Liver (tissue), 9 donors: ENCODE measurements around the gene HIVEP3. TPM values are rescaled to one million over a fixed set of nuclear protein-coding genes. Genes with fewer than 3 reads are reported as not detected.

Experiments used
- DNase-seq: peaks from one replicate; pipeline ENCODE4 v3.0.0-alpha.2; 2017; ENCODE audit warnings: low spot score
- H3K27ac ChIP-seq, 2 donors: one replicate each; pipeline ENCODE4 v1.7.0; 2013; ENCODE audit warnings: inconsistent platforms in 2 of 2, low read length in 2 of 2, control low read depth in 1 of 2, low read depth in 1 of 2, mild to moderate bottlenecking in 1 of 2
- H3K27me3 ChIP-seq, 4 donors: one replicate each; pipeline versions ENCODE4 v1.6.1 to v1.7.0; 2013; ENCODE audit warnings: low read length in 3 of 4, inconsistent platforms in 1 of 4, mild to moderate bottlenecking in 1 of 4, moderate library complexity in 1 of 4; ENCODE audit not compliant: control insufficient read depth in 4 of 4, insufficient read depth in 4 of 4
- H3K36me3 ChIP-seq, 4 donors: one replicate each; pipeline versions ENCODE4 v1.6.1 to v1.7.0; 2013; ENCODE audit warnings: low read length in 3 of 4, mild to moderate bottlenecking in 3 of 4, low read depth in 1 of 4, moderate library complexity in 1 of 4; ENCODE audit not compliant: control insufficient read depth in 4 of 4, insufficient read depth in 3 of 4
- H3K4me1 ChIP-seq, 4 donors: one replicate each; pipeline versions ENCODE4 v1.6.1 to v1.7.0; 2013; ENCODE audit warnings: low read length in 3 of 4, mild to moderate bottlenecking in 3 of 4, moderate library complexity in 1 of 4; ENCODE audit not compliant: control insufficient read depth in 4 of 4, insufficient read depth in 4 of 4
- H3K4me3 ChIP-seq, 3 donors: one replicate each; pipeline versions ENCODE4 v1.6.1 to v1.7.0; 2013; ENCODE audit warnings: low read length in 3 of 3, control low read depth in 1 of 3, low read depth in 1 of 3, mild to moderate bottlenecking in 1 of 3
- H3K9ac ChIP-seq, 2 donors: one replicate each; pipeline ENCODE4 v1.7.0; 2013; ENCODE audit warnings: low read length in 2 of 2, mild to moderate bottlenecking in 2 of 2, moderate library complexity in 2 of 2, control low read depth in 1 of 2, low read depth in 1 of 2
- H3K9me3 ChIP-seq, 4 donors: one replicate each; pipeline versions ENCODE4 v1.6.1 to v1.7.0; 2013; ENCODE audit warnings: low read length in 3 of 4; ENCODE audit not compliant: control insufficient read depth in 4 of 4
- EGR1 ChIP-seq, 2 donors: IDR thresholded peaks; 2 replicates each; pipeline ENCODE4 v1.6.1; 2016 to 2018; ENCODE audit warnings: antibody characterized with exemption in 2 of 2, low read depth in 2 of 2
- FOXA1 ChIP-seq: IDR thresholded peaks from 2 replicates; pipeline ENCODE4 v1.6.1; 2016; ENCODE audit warnings: antibody characterized with exemption
- FOXA2 ChIP-seq: IDR thresholded peaks from 2 replicates; pipeline ENCODE4 v1.6.1; 2016; ENCODE audit warnings: antibody characterized with exemption
- GABPA ChIP-seq, 2 donors: IDR thresholded peaks in 1 of 2; conservative IDR thresholded peaks in 1 of 2; 2 replicates each; pipeline ENCODE4 v1.6.1; 2016; ENCODE audit warnings: antibody characterized with exemption in 2 of 2, mild to moderate bottlenecking in 1 of 2, moderate library complexity in 1 of 2
- HNF4A ChIP-seq, 2 donors: conservative IDR thresholded peaks; 2 replicates each; pipeline ENCODE4 v1.6.1; 2016; ENCODE audit warnings: antibody characterized with exemption in 2 of 2, mild to moderate bottlenecking in 2 of 2
- HNF4G ChIP-seq: IDR thresholded peaks from 2 replicates; pipeline ENCODE4 v1.6.1; 2016; ENCODE audit warnings: antibody characterized with exemption
- JUND ChIP-seq, 2 donors: IDR thresholded peaks; 2 replicates each; pipeline ENCODE4 v1.6.1; 2016; ENCODE audit warnings: antibody characterized with exemption in 2 of 2
- NR2F2 ChIP-seq: IDR thresholded peaks from 2 replicates; pipeline ENCODE4 v1.6.1; 2016; ENCODE audit warnings: antibody characterized with exemption
- RAD21 ChIP-seq, 2 donors: IDR thresholded peaks; 2 replicates each; pipeline ENCODE4 v1.6.1; 2016; ENCODE audit warnings: antibody characterized with exemption in 2 of 2, mild to moderate bottlenecking in 2 of 2
- RXRA ChIP-seq, 2 donors: IDR thresholded peaks; 2 replicates each; pipeline ENCODE4 v1.6.1; 2017 to 2018; ENCODE audit warnings: antibody characterized with exemption in 2 of 2, mild to moderate bottlenecking in 1 of 2
- SP1 ChIP-seq: IDR thresholded peaks from 2 replicates; pipeline ENCODE4 v1.6.1; 2018; ENCODE audit warnings: antibody characterized with exemption, mild to moderate bottlenecking
- TAF1 ChIP-seq: conservative IDR thresholded peaks from 2 replicates; pipeline ENCODE4 v1.6.1; 2016; ENCODE audit warnings: antibody characterized with exemption, mild to moderate bottlenecking
- YY1 ChIP-seq: IDR thresholded peaks from 2 replicates; pipeline ENCODE4 v1.6.1; 2016; ENCODE audit warnings: antibody characterized with exemption, mild to moderate bottlenecking
- ZBTB33 ChIP-seq: IDR thresholded peaks from 2 replicates; pipeline ENCODE4 v1.6.1; 2016; ENCODE audit warnings: antibody characterized with exemption
- WGBS: extraction: QIAGEN DNeasy Blood & Tissue Kit; methylation state at CpG from one replicate; pipeline ENCODE4 v1.1.7; 2013; 5-methylcytosine and 5-hydroxymethylcytosine counted together
- polyA plus RNA-seq, 2 donors: library from polyadenylated mRNA; stranded (reverse) in 1 of 2; unstranded in 1 of 2; fragments of 200-250 nt in 1 of 2; fragments of >200 nt in 1 of 2; fragmentation: Nextera tagmentation in 1 of 2; extraction: Ambion mirVana in 1 of 2; gene quantifications; one replicate each; pipeline versions ENCODE4 v1.2.1 to v1.2.3, GENCODE V29; 2013 to 2015
- total RNA-seq, 2 donors: library from RNA; depleted of rRNA; stranded (reverse); fragments of >200 nt; gene quantifications; one replicate each; pipeline ENCODE4 v1.2.3, GENCODE V29; 2014
- TF ChIP-seq, protein P1 (sequence below): IDR thresholded peaks from 2 replicates; pipeline ENCODE4 v1.6.1; 2016; ENCODE audit warnings: antibody characterized with exemption
- TF ChIP-seq, protein P2 (sequence below): IDR thresholded peaks from 2 replicates; pipeline ENCODE4 v1.6.1; 2016; ENCODE audit warnings: antibody characterized with exemption, mild to moderate bottlenecking
- TF ChIP-seq, protein P3 (sequence below): fragments of 150-350 bp; IDR thresholded peaks from 2 replicates; pipeline ENCODE4 v1.5.1; 2017; ENCODE audit warnings: improper control_type of control experiment, low read depth, low read length; ENCODE audit not compliant: missing input control
- donor health status: healthy.
- donor health status: healthy.
- donor health status: healthy.
- donor health status: healthy.
- donor health status: healthy.

Gene HIVEP3
- total and polyA plus RNA-seq, 4 donors, result 0.93 to 1.6 (median 1.4) TPM

DNA sequence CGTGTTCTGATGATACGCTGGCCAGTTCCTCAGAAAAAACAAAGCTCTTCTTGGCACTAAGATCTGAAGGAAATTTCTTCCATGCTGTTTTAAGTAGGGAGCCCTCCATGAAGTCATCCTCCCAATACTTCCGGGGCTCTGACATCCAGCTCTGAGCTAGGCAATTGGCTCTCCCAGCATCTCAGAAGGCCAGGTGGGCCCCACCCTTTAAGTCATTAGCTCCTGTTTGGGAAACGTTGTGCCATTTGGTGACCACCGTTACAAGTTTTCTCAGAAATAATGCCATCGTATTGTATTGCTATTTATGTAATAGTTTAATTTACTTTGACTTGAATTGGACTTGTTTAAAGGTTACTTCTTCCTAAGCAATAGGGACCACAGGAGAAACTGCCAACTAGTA lies 303.9 kb downstream of the HIVEP3 start:
- TF ChIP-seq SP1 (no peak), EGR1 (IDR thresholded peaks at IDR 0.05; ENCODE audit: low read depth in 2 of 2) (no peak), NR2F2 (no peak), TAF1 (no peak), FOXA2 (no peak), RXRA (IDR thresholded peaks at IDR 0.05) (no peak), ZBTB33 (no peak), HNF4A (conservative IDR thresholded peaks at IDR 0.05) (no peak), JUND (IDR thresholded peaks at IDR 0.05) (no peak), GABPA (IDR thresholded peaks at IDR 0.05 in 1 of 2, conservative IDR thresholded peaks at IDR 0.05 in 1 of 2) (no peak)
- TF ChIP-seq, protein P1, sequence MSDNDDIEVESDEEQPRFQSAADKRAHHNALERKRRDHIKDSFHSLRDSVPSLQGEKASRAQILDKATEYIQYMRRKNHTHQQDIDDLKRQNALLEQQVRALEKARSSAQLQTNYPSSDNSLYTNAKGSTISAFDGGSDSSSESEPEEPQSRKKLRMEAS, result no peak
- TF ChIP-seq, protein P2, sequence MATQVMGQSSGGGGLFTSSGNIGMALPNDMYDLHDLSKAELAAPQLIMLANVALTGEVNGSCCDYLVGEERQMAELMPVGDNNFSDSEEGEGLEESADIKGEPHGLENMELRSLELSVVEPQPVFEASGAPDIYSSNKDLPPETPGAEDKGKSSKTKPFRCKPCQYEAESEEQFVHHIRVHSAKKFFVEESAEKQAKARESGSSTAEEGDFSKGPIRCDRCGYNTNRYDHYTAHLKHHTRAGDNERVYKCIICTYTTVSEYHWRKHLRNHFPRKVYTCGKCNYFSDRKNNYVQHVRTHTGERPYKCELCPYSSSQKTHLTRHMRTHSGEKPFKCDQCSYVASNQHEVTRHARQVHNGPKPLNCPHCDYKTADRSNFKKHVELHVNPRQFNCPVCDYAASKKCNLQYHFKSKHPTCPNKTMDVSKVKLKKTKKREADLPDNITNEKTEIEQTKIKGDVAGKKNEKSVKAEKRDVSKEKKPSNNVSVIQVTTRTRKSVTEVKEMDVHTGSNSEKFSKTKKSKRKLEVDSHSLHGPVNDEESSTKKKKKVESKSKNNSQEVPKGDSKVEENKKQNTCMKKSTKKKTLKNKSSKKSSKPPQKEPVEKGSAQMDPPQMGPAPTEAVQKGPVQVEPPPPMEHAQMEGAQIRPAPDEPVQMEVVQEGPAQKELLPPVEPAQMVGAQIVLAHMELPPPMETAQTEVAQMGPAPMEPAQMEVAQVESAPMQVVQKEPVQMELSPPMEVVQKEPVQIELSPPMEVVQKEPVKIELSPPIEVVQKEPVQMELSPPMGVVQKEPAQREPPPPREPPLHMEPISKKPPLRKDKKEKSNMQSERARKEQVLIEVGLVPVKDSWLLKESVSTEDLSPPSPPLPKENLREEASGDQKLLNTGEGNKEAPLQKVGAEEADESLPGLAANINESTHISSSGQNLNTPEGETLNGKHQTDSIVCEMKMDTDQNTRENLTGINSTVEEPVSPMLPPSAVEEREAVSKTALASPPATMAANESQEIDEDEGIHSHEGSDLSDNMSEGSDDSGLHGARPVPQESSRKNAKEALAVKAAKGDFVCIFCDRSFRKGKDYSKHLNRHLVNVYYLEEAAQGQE, result no peak
- H3K9ac ChIP-seq, result no peak overlapping the region

GRCh38 chr1:41613689-41614574 lies 304.8 kb downstream of the HIVEP3 start:
- Histone ChIP-seq H3K4me1 (peaks cover 3 to 11% (median 6%) of the 10 kb centered on the region in 4 donors), H3K4me3 (no peak overlapping the region), H3K9ac (no peak overlapping the region), H3K27ac (no peak overlapping the region), H3K27me3 (no peaks in the 10 kb centered on the region), H3K36me3 (no peaks in the 10 kb centered on the region), H3K9me3 (no peaks in the 10 kb centered on the region)
- WGBS, result 90% methylated on average over 10 of the region's 10 CpGs
- TF ChIP-seq JUND (IDR thresholded peaks at IDR 0.05), result no peak
- no peak for TF ChIP-seq RAD21 (IDR thresholded peaks at IDR 0.05)
- no peak for TF ChIP-seq HNF4G
- TF ChIP-seq, protein P3, sequence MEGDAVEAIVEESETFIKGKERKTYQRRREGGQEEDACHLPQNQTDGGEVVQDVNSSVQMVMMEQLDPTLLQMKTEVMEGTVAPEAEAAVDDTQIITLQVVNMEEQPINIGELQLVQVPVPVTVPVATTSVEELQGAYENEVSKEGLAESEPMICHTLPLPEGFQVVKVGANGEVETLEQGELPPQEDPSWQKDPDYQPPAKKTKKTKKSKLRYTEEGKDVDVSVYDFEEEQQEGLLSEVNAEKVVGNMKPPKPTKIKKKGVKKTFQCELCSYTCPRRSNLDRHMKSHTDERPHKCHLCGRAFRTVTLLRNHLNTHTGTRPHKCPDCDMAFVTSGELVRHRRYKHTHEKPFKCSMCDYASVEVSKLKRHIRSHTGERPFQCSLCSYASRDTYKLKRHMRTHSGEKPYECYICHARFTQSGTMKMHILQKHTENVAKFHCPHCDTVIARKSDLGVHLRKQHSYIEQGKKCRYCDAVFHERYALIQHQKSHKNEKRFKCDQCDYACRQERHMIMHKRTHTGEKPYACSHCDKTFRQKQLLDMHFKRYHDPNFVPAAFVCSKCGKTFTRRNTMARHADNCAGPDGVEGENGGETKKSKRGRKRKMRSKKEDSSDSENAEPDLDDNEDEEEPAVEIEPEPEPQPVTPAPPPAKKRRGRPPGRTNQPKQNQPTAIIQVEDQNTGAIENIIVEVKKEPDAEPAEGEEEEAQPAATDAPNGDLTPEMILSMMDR, result no peak
- TF ChIP-seq YY1, result no peak
- no peak for TF ChIP-seq FOXA1
- TF ChIP-seq EGR1 (IDR thresholded peaks at IDR 0.05; ENCODE audit: low read depth in 2 of 2), result no peak
- TF ChIP-seq FOXA2, result no peak
- TF ChIP-seq RXRA (IDR thresholded peaks at IDR 0.05), result no peak
- TF ChIP-seq, protein P1, result no peak
- no peak for TF ChIP-seq TAF1
- no peak for DNase-seq

More for the DNA sequence above, 303.9 kb downstream of the HIVEP3 start:
- peaks cover 3 to 11% (median 6%) of the 10 kb centered on the region in 4 donors for H3K4me1 ChIP-seq
- no peak overlapping the region for H3K27ac ChIP-seq
- H3K27me3 ChIP-seq, result no peaks in the 10 kb centered on the region
- H3K36me3 ChIP-seq, result no peaks in the 10 kb centered on the region
- H3K4me3 ChIP-seq, result no peak overlapping the region
- 95% methylated on average over 6 of the region's 6 CpGs for WGBS
- DNase-seq, result no peak
- H3K9me3 ChIP-seq, result no peaks in the 10 kb centered on the region
